Spleen (tissue), 7 donors: ENCODE data around the gene PTPRCAP.

ENCODE experiments used
- POLR2A ChIP-seq, 3 donors: fragments of 450-650 bp; IDR thresholded peaks; one replicate each; pipeline ENCODE4 v1.5.1; 2017; ENCODE audit warnings: antibody characterized with exemption in 3 of 3, mild to moderate bottlenecking in 1 of 3
- POLR2AphosphoS5 ChIP-seq, 3 donors: sonication (generic); formaldehyde crosslinking; IDR thresholded peaks; one replicate each; pipeline ENCODE4 v1.5.1; 2017; ENCODE audit warnings: antibody characterized with exemption in 3 of 3
- TF ChIP-seq, protein P1 (sequence below), 11 experiments: fragments of 200-600 bp in 7 of 11; fragments of 450-650 bp in 4 of 11; sonication (generic) in 4 of 11; IDR thresholded peaks in 8 of 11; conservative IDR thresholded peaks in 3 of 11; 1 replicate in 7 of 11; 2 replicates in 4 of 11; pipeline versions ENCODE4 v1.4.0 to v1.8.0; 2016 to 2021; ENCODE audit warnings: antibody characterized with exemption in 11 of 11, inconsistent platforms in 4 of 11, mild to moderate bottlenecking in 1 of 11
- donor health status: DM: no; HTN: no; CAD: no; lungs with moderate emphysema.
- donor health status: DM: no; HTN: no; CAD: no.
- donor health status: DM: no; HTN: no; CAD: no.

- TF ChIP-seq, protein P1, sequence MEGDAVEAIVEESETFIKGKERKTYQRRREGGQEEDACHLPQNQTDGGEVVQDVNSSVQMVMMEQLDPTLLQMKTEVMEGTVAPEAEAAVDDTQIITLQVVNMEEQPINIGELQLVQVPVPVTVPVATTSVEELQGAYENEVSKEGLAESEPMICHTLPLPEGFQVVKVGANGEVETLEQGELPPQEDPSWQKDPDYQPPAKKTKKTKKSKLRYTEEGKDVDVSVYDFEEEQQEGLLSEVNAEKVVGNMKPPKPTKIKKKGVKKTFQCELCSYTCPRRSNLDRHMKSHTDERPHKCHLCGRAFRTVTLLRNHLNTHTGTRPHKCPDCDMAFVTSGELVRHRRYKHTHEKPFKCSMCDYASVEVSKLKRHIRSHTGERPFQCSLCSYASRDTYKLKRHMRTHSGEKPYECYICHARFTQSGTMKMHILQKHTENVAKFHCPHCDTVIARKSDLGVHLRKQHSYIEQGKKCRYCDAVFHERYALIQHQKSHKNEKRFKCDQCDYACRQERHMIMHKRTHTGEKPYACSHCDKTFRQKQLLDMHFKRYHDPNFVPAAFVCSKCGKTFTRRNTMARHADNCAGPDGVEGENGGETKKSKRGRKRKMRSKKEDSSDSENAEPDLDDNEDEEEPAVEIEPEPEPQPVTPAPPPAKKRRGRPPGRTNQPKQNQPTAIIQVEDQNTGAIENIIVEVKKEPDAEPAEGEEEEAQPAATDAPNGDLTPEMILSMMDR (IDR thresholded peaks at IDR 0.05 in 8 of 11, conservative IDR thresholded peaks at IDR 0.05 in 3 of 11) = no peak
- no peak for TF ChIP-seq POLR2A (IDR thresholded peaks at IDR 0.05)
- TF ChIP-seq POLR2AphosphoS5 (IDR thresholded peaks at IDR 0.05) = no peak
These were observed 16.6 kb upstream of the PTPRCAP start for GRCh38 chr11:67453816-67454732.
